Measurements from ENCODE around the gene ATAD2B.

Gene ATAD2B

DNA sequence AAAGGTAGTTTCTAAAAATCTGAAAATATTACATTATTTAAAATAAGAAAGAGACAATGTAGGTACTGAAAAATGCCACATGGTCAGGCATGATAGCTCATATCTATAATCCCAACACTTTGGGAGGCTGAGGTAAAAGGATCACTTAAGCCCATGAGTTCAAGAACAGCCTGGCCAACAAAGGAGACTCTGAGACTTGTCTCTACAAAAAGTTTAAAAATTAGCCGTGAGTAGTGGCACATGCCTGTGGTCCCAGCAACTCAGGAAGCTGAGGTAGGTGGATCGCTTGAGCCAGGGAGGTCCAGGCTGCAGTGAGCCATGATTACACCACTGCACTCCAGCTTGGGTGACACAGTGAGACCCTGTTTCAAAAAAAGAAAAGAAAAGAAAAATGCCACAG, 21.8 kb downstream of the ATAD2B start:
- no peak for DNase-seq

DNA sequence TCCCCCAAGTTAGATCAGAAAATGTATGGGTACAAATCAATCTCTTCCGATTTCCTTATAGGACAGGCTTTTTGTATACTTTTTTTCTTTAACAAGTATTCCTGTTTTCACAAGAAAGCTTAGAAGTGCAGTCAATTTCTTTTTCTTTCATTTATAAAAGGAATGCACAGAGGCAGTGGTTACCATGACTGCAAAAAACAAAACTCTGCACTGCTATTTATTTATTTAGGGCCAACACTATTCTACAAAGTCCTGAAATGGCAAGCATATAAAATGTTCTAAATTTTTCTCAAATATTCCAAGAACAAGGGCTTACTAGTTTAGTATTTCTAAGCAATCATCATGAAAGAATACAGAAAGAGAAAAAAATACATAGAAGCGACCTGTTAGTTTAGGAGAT, 22.2 kb downstream of the ATAD2B start:
- no peak for DNase-seq

DNA sequence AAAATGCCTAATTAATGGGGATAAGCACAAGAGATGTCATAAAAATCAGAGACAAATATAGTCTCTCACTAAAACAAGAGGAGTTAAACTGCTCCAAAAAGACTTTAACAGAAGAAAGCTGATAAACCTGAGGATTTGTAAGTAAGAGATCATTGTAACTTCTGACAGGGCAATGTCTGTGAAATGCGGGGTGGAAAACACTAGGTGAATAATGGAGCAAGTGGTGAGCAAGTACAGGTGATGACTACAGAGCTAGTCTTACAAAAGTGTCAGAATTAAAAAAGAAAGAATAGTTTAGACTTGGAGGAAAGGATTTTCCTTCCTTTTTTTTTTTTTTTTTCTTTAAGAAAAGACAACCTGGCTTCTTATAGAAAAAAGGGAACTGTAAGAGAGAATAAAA, 22.7 kb downstream of the ATAD2B start:
- DNase-seq, result no peak

DNA sequence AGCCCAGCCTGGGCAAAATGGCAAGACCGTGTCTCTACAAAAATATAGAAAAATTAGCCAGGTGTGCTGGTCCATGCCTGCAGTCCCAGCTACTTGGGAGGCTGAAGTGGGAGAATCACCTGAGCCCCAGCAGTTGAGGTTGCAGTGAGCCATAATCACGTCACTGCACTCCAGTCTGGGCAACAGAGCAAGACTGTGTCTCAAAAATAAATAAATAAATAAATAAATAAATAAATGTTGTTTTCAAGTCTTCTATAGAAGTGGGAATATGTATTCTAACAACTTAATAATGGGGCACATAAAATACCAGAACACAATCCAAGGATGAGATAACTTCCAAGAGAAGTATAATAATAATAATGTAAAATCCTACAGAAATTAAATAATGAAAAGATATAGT, 23.9 kb downstream of the ATAD2B start:
- DNase-seq, result no peak

DNA sequence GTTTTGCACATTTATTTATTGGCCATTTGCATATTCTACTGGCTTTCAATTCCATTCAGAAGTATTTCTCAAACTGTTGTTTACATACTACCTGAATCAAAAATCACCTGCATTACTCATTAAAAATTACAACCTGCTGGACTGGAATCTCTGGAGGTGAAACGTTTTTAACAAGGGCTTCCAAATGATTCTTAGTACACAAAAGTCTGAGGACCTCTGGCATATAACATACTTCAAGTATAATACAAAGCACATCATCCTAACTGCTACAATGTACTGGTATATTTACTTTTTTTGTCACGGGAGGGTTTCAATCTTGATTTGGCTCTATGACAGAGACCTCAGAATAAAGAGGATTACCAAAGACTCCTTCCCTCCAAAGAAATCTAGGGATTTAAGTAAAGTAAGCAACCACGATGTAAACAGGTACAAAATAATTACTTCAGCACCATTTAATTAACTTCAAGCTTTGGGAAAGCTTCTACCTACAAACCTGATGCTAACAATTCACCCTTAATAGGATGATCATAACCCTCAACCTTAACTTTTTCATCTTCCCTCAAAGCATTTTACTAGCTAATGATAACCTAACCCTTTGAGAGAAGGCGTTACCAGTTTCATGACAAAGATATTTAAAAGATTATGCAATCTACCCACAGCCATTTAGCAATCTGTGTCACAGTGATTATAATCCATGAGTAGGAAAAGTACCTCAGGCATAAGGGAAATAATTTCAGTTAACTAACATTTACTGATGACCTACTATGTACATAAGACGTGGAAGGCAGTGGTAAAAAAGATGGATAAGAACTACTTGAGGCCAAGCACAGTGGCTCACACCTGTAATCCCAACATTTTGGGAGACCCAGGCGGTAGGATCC, 24.7 kb downstream of the ATAD2B start:
- no peak for DNase-seq

DNA sequence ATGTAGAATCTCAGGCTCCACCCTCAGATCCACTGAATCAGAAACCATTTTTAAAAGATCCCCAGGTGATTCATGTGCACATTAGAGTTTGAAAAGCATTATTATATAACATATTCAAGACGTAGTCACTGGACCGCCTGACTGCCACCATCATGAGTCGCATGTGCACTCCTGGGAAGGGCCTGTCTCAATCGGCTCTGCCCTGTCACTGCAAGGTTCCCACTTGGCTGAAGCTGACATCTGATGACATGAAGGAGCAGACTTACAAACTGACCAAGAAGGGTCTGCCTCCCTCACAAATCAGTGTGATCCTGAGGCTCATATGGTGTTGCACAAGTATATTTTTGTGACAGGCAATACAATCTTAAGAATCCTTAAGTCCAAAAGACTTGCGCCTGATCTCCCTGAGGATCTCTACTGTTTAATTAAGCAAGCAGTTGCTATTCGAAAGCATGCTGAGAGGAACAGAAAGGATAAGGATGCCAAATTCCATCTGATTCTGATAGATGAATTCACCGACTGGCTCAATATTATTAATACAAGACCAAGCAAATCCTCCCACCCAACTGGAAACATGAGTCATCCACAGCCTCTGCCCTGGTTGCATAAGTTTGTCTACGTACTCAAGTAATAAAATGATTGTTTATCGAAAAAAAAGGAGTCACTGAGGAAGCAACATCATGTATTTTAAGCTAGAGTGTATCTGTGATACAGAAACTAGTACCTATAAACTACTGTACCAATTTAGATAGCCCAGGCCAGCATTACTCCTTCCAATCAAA, 26.2 kb downstream of the ATAD2B start:
- no peak for DNase-seq

DNA sequence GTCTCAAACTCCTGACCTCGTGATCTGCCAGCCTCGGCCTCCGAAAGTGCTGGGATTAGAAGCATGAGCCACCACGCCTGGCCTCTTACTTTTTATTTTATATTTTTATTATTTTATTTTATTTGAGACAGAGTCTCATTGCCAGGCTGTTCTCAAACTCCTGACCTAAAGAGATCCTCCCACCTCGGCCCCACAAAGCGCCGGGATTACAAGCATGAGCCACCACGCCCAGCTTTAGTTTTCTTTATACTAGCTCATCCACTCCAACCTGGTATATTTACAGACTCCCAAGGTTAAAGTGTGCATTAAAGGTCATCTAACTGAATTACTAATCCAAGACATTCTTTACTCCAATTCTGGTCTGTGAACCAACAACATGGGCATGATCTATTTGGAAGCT, 26.8 kb downstream of the ATAD2B start:
- DNase-seq, result no peak

DNA sequence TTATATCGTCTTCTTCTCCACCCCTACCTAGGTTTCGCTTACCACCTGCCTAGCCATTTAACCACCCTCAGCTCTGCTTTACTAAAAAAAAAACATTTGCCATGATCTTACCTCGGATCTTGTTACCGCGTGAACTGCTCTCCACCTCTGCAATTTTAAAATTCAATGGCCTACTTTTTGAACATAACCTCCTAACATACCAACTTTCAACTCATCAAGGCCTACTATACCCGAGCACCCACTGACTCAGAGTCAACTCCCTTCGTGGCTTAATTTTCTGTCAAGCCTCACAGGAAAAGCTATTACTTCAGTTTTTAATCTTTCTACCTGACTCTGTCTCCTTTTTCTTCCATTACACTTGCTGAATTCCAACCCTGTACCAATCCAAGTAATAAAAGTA, 55.7 kb downstream of the ATAD2B start:
- no peak for DNase-seq

DNA sequence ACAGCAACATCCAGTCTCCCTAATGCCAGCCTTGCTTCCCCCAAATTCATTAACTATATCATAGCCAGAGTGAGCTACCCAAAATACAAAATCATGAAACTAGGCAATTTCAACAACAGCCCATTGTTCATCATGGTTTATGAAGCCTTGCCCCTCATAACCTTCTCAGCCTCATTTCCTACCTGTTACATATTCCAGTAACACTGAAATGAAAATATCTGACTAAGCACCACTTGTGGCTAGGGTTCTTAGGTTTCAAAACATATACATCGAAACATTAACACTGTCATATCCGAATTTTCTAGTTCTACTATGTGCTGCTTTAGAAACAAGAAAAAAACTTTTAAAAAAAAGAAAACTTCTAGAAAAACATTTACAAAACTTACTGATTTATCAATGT, 59.5 kb downstream of the ATAD2B start:
- no peak for DNase-seq

DNA sequence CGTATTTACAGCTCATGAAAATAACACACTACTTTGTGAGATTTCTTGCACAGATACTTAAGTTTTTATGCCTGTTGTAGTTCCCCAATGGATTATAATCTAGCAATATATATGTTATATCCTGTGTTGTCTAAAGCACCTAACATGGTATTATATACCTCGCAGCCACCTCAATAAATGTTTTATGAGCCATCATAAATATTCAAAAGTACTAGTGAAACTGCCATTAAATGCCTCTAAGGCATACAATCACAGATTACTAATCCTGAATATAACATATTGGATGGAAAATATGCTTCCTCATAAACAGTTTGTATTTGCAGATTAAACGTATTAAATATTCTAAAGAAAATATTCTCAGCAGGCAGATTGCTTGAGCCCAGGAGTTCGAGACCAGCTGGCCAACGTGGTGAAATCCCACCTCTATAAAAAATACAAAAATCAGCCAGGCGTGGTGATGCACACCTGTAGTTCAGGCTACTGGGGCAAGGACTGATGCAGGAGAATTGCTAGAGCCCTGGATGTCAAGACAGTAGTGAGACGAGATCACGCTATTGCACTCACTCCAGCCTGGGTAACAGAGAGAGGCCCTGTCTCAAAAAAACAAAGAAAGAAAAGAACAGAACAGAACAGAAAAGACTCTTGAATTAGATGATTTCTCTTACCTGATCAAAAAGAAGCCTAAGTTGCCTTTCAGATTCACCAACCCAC, 64.1 kb downstream of the ATAD2B start:
- no peak for DNase-seq

DNA sequence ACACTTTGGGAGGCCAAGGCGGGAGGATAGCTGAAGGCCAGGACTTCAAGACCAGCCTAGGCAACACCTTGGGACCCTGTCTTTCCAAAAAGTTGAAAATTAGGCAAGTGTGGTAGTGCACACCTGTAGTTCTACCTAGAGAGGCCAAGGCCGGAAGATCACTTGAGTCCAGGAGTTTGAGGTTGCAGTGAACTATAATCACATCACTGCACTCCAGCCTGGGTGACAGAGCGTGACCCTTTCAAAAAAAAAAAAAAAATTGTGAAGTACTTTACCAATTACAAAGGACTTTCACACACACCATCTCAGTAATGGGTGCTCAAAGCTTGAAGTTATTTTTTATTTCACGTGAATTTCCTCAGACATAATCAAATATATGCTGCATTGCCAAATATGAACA, 65.0 kb downstream of the ATAD2B start:
- DNase-seq, result no peak

DNA sequence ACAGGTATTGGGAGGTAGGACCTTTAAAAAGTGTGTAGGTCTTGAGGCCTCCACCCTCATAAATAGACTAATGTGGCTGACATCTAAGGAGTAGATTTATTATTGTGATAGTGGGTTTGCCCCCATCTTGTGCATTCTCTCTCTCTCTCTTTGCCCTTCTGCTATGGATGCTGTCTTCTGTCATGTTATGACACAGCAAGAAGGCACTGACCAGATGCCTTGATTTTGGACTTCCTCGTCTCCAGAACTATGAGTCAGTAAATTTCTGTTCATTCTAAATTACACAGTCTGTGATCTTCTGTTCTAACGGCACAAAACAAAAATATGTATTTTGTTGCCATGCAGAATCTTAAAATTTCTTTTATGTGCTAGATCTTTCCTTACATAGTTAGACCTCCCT, 66.9 kb downstream of the ATAD2B start:
- DNase-seq, result no peak

DNA sequence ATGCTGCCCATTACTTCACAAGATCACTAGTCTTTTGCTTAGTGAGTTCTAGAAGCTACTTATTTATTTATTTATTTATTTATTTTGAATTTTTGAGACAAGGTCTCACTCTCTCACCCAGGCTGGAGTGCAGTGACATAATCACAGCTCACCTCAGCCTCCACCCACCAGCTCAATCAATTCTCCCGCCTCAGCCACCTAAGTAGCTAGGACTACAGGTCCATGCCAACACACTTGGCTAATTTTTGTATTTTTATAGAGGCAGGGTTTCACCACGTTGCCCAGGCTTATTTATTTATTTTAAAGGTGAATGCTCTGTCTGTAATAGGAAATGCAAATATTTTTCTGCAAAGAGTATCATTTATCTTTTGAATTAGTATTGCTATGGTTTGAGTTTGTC, 67.7 kb downstream of the ATAD2B start:
- no peak for DNase-seq

DNA sequence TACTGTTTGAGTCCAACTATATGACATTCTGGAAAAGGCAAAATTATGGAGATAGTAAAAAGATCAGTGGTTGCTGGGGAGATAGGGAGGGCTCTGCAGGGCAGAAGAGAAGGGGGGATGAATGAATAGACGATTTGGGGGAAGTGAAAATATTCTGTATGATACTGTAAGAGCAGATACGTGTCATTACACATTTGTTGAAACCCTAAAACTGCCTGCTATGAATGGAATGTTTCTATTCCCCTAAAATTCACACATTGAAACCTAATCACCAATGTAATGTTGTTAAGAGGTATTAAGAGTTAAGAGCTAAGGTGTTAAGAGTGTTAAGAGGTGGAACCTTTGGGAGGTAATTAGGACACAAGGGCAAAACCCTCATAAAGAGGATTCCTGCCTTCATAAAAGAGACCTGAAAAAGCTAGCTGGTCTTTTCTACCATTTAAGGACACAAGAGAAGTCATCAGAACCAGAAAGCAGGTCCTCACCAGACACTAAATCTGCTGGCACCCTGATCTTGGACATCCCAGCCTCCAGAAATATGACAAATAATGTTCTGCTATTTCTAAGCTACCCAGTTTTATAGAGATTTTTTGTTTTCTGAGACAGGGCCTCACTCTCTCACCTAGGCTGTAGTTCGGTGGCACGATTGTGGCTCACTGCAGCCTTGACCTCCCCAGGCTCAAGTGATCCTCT, 76.2 kb downstream of the ATAD2B start:
- no peak for DNase-seq

DNA sequence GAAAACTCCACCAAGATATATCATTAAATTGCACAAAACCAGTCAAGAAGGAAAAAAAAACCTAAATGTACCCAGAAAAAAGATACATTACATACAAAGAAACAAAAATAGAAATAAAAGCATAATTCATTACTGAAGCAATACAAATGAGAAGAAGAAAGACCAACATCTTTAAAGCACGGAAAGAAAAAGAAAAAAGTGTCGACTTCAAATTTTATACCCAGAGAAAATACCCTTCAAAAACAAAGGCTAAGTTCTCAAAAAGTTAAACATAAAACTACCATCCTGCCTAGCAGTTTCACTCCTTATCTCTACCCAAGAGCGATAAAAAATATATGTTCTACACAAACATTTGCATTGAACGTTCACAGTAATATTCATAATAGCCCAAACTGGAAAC, 82.0 kb downstream of the ATAD2B start:
- no peak for DNase-seq

DNA sequence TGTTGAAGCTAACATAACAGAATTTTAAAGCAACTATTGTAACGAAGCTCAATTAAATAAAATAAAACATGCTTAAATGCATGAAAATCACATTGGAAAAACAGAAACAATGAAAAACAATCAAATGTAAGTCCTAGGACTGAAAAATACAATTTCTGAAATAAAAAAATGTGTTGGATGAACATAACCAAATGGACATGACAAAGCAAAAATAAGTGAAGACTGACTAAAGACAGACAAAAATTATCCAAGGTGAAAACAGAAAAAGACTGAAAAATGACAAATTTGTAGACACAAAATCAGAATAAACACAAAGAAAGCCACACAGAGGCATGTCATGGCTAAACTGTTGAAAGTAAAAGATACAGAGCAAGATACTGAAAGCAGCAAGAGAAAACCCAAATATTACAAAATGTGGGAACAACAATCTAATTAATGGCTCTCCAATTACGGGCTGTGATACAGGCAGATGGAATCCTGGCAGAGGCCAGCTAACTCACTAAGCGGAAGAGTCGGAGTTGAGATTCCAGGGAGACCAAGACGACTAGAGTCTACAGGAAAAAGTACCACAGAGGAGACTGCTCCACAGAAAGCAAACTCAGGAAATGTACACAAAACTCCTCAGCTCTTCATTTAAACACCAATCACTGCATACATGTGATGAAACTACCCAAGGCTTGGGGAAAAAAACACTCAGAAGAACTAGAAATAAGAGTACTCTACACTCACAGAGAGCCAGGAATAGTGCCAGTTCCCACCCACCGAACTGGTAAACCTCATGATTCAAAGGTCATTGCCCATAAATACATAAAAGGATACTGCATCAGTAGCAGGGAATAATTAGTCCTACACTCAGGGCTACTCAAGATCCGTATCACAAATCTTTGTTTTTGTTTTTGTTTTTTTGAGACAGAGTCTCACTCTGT, 83.6 kb downstream of the ATAD2B start:
- no peak for DNase-seq

DNA sequence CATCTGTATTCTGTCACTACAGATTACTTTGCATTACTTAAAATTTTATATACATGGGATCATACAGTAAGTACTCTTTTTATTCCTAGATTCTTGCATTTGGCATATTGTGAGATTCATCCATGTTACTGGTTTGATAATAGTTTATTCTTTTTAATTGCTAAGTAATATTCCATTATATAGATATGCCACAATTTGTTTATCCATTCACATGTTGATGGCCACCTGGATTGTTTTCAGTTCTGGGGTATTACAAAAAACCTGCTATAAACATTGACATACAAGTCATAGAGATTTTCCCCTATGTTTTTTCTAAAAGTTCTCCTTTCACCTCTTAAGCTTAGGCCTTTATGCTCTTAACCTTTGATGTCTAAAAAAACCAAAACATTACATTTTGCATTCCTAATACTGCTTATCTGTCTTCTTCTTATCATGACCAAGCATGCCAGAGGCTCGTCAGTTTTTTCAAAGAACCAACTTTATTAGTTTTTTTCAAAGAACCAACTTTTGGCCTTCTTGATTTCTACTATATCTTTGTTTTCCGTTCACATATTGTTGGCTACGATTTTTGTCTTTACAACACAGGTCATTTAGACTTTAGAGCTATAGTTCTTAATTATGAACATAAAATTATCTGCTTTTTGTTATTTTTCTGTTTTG, 86.9 kb downstream of the ATAD2B start:
- DNase-seq, result no peak

DNA sequence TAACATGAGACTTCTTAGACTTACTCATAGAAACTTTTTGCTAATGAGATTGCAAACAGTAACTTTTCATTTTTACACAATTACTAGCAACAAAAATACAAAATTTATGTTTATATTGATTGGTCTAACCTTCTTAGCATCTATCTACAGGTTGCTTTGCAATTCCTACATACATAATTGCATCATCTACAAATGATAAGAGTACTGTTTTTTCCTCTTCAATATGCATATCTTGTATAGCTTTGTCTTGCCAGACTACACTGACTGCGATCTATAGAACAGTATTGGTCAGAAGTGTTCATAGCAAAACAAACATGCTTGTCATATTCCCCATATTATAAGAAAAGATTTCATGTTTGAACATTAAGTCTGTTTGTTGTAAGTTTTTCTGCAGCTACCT, 87.9 kb downstream of the ATAD2B start:
- no peak for DNase-seq

DNA sequence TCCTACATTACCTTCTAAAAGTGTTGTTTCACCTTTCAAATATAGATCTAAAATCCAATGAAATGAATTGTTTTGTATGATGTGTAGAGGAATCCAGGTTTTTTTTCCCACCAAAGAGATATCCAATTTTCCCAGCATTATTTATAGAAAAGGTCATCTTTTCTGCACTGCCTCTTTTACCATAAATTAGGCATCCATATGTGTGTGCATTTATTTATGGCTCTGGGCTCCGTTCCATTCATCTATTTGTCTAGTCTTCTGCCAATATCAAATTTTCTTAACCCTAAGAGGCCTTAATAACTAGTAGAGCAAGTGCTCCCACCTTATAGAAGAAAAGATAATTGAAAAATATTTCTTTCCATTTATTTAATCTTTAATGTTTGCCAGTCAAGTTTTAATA, 88.3 kb downstream of the ATAD2B start:
- no peak for DNase-seq

DNA sequence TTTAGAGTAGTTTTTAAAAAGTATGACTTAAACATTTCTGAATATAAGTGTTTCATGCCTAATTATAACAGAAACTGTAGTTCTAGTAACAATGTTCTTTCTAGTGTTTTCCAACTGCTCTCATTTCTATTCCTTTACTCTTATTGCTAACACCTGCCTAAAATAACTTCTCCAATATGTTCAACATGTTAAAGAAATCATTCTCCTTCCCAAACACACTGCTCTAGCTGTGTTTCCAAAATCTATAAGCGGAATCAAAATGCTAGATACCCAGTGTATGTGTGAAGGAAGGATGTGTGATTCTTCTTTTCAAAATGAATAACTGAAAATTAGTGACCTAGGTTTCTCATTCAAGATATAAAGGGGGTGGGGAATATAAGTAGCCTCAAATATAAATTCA, 89.1 kb downstream of the ATAD2B start:
- no peak for DNase-seq

DNA sequence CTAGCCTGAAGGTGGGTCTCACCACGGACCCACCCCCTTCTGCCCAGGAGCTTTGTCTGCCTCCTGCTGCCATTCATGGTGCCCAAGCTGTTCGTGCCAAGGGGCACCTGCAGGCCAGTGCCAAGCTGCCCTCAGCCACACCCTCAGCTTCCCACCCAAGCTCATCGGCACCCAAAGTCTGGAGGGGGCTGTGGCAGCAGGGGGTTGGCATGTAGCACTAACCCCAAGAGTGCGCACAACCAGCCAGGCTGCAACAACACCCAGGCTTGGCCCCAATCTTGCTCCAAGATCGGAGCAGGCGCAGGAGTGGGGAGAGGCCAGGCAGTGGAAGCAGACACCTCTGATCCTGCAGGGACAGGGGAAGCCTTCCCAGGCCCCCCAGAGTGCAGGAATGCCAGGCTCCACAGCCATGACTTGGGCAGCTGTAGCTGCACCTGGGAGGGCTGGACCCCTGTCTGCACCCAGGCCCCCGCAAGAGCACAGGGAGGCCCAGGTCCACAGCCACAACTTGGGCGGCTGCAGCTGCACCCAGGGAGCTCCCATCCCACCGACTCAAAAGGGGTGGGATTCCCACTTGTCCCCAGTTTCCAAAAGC, 89.9 kb downstream of the ATAD2B start:
- DNase-seq, result no peak

Data from RPMI8226 (cell line).